Omental fat pad (tissue), 4 donors: Measurements from ENCODE around the gene PEX16. TPM values are rescaled to one million over a fixed set of nuclear protein-coding genes. Genes with fewer than 3 reads are reported as not detected.

Experiments used
- ATAC-seq: fragments of 150-250 bp; one replicate; pipeline ENCODE4 v1.9.1; 2016; ENCODE audit warnings: mild to moderate bottlenecking, moderate library complexity; ENCODE audit not compliant: low FRiP score
- DNase-seq: peaks from one replicate; pipeline ENCODE4 v3.0.0-alpha.2; 2019; ENCODE audit warnings: low spot score
- CTCF ChIP-seq, 3 donors: fragments of 450-650 bp; IDR thresholded peaks; one replicate each; pipeline ENCODE4 v1.5.1; 2016 to 2017; ENCODE audit warnings: antibody characterized with exemption in 3 of 3, mild to moderate bottlenecking in 3 of 3, moderate library complexity in 2 of 3
- total RNA-seq, 4 donors: library from RNA; depleted of rRNA; stranded (reverse); fragments of >200 nt; gene quantifications; one replicate each; pipeline ENCODE4 v1.1.0, GENCODE V29; 2016

PEX16 gene
- total RNA-seq, 4 donors from 2014 or later, result 20.1 to 25.0 (median 22.8) TPM

- DNase-seq, result no peak
- ATAC-seq, result no peak
- no peak for TF ChIP-seq CTCF (IDR thresholded peaks at IDR 0.05)
Measured at GRCh38 chr11:45936511-45937054, 18.9 kb upstream of the PEX16 start.

DNA sequence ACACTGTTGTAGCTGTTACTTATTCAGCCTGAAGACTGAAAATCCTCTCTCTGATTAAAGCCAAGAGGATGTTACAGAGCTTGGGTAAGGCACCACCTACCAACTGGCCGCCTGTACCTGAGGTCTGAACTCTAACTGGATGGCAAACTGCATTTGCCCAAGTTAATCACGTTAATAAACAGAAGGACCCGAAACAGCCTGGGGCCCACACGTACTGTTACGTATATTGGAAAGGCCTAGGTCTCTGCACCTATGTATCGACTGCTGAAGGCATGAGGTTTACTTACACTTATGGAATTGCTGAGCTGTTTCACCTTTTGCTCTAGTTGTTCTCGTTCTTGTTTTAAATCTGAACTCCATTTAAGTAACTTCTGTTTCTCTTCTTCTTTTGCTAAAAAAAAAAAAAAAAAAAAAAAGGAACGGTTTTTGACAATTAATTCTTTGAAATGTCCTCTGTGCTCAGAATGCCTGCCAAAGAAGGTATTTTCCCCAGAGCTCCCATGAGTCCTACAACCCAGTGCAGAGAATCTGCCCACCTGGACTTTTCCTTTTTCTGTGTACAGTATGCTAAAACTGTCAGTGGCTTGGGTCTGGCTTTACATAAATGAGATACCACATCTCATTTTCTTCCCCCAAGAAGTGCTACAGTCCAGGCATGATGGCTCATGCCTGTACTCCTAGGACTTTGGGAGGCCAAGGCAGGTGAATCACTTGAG lies 17.8 kb upstream of the PEX16 start:
- ATAC-seq (no peak), DNase-seq (no peak)
- TF ChIP-seq CTCF (IDR thresholded peaks at IDR 0.05), result no peak

- no peak for DNase-seq
Measured at GRCh38 chr11:45934580-45935318, 17.1 kb upstream of the PEX16 start.

DNA sequence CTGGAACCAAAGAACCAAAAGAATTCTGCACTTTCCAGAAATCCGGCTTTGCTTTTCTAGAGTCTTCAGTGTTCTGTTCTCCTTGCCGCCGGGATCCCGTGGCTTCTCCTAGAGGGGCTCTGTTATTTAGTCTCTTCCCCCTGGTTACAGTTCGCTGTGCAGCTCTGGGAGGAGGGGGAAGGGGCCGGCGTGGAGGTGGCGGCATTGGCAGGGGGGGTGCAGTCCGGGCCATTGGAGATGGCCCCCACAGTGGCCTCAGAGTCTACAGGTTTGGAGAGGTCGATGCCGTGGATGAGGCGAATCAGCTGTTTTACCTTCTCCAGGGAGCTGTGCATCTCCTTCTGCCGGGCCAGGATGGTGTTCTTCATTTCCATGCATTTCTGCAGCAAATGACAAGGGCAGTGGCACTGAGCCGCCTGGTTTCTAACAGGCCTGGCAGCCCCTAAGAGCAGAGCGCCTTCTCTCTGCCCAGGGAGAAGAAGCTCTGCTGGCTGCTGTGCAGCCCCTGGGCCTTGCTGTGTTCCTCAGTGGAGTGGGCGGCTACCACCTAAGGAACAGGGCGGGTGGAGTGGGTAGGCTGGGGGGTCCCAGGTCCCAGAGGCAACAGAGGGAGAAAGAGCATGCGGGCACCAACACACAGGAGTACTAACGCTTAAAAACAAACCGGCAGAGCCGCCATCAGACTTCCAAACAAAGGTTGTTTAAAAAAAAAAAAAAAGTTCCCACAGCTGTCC lies 16.3 kb upstream of the PEX16 start:
- no peak for DNase-seq
- ATAC-seq, result no peak
- no peak for TF ChIP-seq CTCF (IDR thresholded peaks at IDR 0.05)

More at GRCh38 chr11:45934580-45935318, 17.1 kb upstream of the PEX16 start:
- ATAC-seq, result no peak
- TF ChIP-seq CTCF (IDR thresholded peaks at IDR 0.05), result no peak

GRCh38 chr11:45933131-45933831 lies 15.6 kb upstream of the PEX16 start:
- no peak for TF ChIP-seq CTCF (IDR thresholded peaks at IDR 0.05)
- DNase-seq (no peak), ATAC-seq (no peak)

DNA sequence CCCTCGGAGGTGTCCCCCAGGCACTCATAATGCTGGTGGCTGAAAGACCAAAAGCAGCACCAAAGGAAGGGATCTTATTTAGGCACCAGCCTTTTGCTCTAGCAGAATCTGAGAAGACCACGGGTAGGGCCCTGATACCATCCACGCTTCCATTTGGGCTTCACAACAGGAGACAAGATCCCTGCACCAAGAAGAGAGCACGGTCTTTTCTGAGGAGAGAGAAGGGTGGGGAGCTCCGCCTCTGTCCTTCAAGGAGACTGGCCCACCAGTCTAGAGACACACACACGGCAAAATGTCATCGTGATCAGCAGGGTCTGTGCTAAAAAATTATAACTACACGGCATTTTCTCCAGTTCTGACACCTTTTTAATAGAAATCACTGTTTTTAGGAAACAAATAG lies 14.5 kb upstream of the PEX16 start:
- DNase-seq (no peak), ATAC-seq (no peak)
- no peak for TF ChIP-seq CTCF (IDR thresholded peaks at IDR 0.05)
